Naive thymus-derived CD4-positive, alpha-beta T cell (primary cell): ENCODE measurements around the gene GSG1L. TPM values are rescaled to one million over a fixed set of nuclear protein-coding genes. Genes with fewer than 3 reads are reported as not detected.

Source experiments
- ATAC-seq: fragments of 150-1000 bp; cut with Tn5 transposase; 2 replicates; pipeline ENCODE4 v1.10.0; 2021; ENCODE audit warnings: mild to moderate bottlenecking, moderate library complexity
- CTCF ChIA-PET: fragments of 350-600 bp; sonication (Branson Sonifier 250); formaldehyde crosslinking; loops from one replicate; lab custom pipeline; 2021; ENCODE audit warnings: antibody characterized with exemption; lab: Charles Lee
- POLR2A ChIA-PET: fragments of 350-600 bp; sonication (Branson Sonifier 250); formaldehyde crosslinking; loops from one replicate; lab custom pipeline; 2021; ENCODE audit warnings: antibody characterized with exemption, inconsistent platforms; lab: Charles Lee
- DNase-seq, 9 donors: peaks; one replicate each; pipeline versions ENCODE4 v3.0.0 to v3.0.0-alpha.2; 2020 to 2022; ENCODE audit warnings: mixed read lengths in 1 of 9
- H3K27ac ChIP-seq: one replicate; pipeline ENCODE4 v1.7.0; 2013; ENCODE audit warnings: mild to moderate bottlenecking, low read depth, low read length, moderate library complexity
- H3K27me3 ChIP-seq, 2 donors: one replicate each; pipeline ENCODE4 v1.7.0; 2013; ENCODE audit warnings: low read length in 2 of 2, mild to moderate bottlenecking in 2 of 2, moderate library complexity in 2 of 2; ENCODE audit not compliant: control insufficient read depth in 2 of 2, insufficient read depth in 2 of 2
- H3K36me3 ChIP-seq, 3 experiments: 1 replicate in 2 of 3; 2 replicates in 1 of 3; pipeline ENCODE4 v1.7.0; 2013; ENCODE audit warnings: low read length in 3 of 3, mild to moderate bottlenecking in 3 of 3, moderate library complexity in 1 of 3; ENCODE audit not compliant: insufficient read depth in 3 of 3, control insufficient read depth in 2 of 3
- H3K4me1 ChIP-seq, 2 donors: one replicate each; pipeline ENCODE4 v1.7.0; 2013; ENCODE audit warnings: low read length in 2 of 2, mild to moderate bottlenecking in 2 of 2, moderate library complexity in 1 of 2; ENCODE audit not compliant: control insufficient read depth in 2 of 2, insufficient read depth in 2 of 2
- H3K4me3 ChIP-seq: 2 replicates; pipeline ENCODE4 v1.7.0; 2013; ENCODE audit warnings: mild to moderate bottlenecking, low read length
- H3K9me3 ChIP-seq, 3 experiments: 1 replicate in 2 of 3; 2 replicates in 1 of 3; pipeline ENCODE4 v1.7.0; 2013; ENCODE audit warnings: low read length in 3 of 3; ENCODE audit not compliant: control insufficient read depth in 2 of 3
- H3K27ac Mint-ChIP-seq, 9 donors: one replicate each; pipeline ENCODE4 v1.8.0; 2020 to 2022; ENCODE audit warnings: mixed read lengths in 9 of 9, mild to moderate bottlenecking in 8 of 9, moderate library complexity in 5 of 9, inconsistent platforms in 2 of 9
- H3K27me3 Mint-ChIP-seq, 5 donors: one replicate each; pipeline ENCODE4 v1.8.0; 2021 to 2022; ENCODE audit warnings: mixed read lengths in 5 of 5, mild to moderate bottlenecking in 1 of 5
- H3K36me3 Mint-ChIP-seq, 5 donors: one replicate each; pipeline ENCODE4 v1.8.0; 2020 to 2022; ENCODE audit warnings: mixed read lengths in 5 of 5, mild to moderate bottlenecking in 3 of 5, inconsistent platforms in 1 of 5
- H3K4me1 Mint-ChIP-seq, 7 donors: one replicate each; pipeline ENCODE4 v1.8.0; 2020 to 2022; ENCODE audit warnings: mixed read lengths in 7 of 7, mild to moderate bottlenecking in 3 of 7, inconsistent platforms in 1 of 7
- H3K4me3 Mint-ChIP-seq, 10 donors: one replicate each; pipeline ENCODE4 v1.8.0; 2020 to 2022; ENCODE audit warnings: mild to moderate bottlenecking in 10 of 10, mixed read lengths in 10 of 10, moderate library complexity in 6 of 10, inconsistent platforms in 2 of 10
- H3K9me3 Mint-ChIP-seq, 11 donors: one replicate each; pipeline ENCODE4 v1.8.0; 2020 to 2022; ENCODE audit warnings: mixed read lengths in 11 of 11, mild to moderate bottlenecking in 4 of 11, inconsistent platforms in 1 of 11, moderate library complexity in 1 of 11
- intact Hi-C, 2 donors: fragments of 100-400 bp; cut with micrococcal nuclease; formaldehyde crosslinking; loops; one replicate each; pipeline ENCODE4 v1.15.1; 2023
- polyA plus RNA-seq, 2 donors: library from polyadenylated mRNA; unstranded; fragments of 300-500 nt; fragmentation: Illumina TruSeq; gene quantifications; one replicate each; pipeline ENCODE4 v1.2.3, GENCODE V29; 2021
- total RNA-seq, 6 experiments: library from RNA in 5 of 6; stranded (reverse) in 5 of 6; gene quantifications; 1 replicate in 5 of 6; 2 replicates in 1 of 6; pipeline ENCODE4 v1.2.3 and lab custom pipeline; 2021 to 2026

Gene GSG1L
- total and polyA plus RNA-seq, 7 experiments from 2014 or later: 0.10 TPM; not detected in 6

DNA sequence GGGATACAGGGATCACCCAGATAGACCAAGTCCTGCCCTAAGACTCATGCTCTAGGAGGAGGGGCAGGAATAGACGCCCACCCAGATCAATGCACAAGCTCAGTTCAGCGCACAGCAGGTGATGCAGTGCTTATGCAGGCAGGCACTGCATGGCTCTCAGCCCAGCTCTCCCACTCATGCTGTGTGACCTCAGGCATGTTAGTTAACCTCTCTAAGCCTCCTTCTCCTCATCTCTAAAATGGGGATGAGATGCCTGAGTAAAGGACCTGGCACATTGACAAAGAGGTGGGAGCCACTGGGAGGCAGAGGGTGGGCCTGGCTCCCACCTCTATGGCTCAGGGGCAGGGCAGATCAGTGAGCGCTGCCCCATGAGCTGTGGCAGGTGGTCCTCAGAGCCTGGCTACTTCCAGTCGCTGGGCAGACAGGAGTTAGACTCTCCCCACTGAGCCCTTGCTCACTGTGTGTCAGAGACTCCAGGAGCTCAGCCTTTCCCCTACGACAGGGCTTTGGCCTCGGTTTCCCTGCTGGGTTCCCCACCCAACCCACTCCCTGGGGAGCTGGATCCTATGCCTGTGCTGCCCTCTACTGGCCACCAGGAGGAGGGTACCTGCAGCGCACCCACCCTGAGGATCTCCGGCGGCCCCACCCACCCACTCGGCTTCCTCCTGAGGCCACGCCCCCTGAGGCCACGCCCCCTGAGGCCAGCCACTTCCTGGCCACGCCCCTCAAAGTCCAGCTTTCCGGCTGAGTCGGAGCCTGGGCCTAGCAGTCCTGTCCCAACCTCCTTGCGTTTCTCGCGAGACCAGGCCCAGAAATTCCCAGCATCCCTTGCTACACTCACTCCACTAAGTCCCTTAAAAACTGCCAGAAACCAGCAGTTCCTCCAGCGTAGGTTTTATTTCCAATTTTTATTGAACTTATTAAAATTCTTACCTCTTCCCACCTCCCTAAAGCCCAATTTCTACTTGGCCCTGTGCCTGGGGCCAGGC lies 196.1 kb downstream of the GSG1L start:
- Histone ChIP-seq H3K27me3 (no peaks in the 10 kb centered on the region), H3K9me3 (peaks cover 0 to 29% (median 0%) of the 10 kb centered on the region in 3 experiments), H3K4me3 (no peak overlapping the region), H3K4me1 (no peaks in the 10 kb centered on the region), H3K36me3 (no peaks in the 10 kb centered on the region), H3K27ac (no peak overlapping the region)
- Mint-ChIP-seq H3K4me1 (peaks cover 0 to 8% (median 5%) of the 10 kb centered on the region in 7 donors), H3K36me3 (peaks cover 0 to 11% (median 0%) of the 10 kb centered on the region in 5 donors), H3K27ac (peak overlapping the region in 1 of 9 donors; percentile 15), H3K27me3 (peaks cover 0 to 4% (median 0%) of the 10 kb centered on the region in 5 donors), H3K9me3 (peaks cover 11 to 50% (median 24%) of the 10 kb centered on the region in 11 donors), H3K4me3 (peak overlapping the region in 1 of 10 donors; percentile 26)
- CTCF ChIA-PET: no interaction called here
- intact Hi-C loops: no loop called here
- ATAC-seq (peak; percentile 77), DNase-seq (peak in 8 of 9 donors; percentile 2 to 66 (median 13))
- POLR2A ChIA-PET: no interaction called here

GRCh38 chr16:27863377-27863776 lies 200.1 kb downstream of the GSG1L start:
- Mint-ChIP-seq H3K4me3 (no peak overlapping the region), H3K4me1 (peaks cover 0 to 8% (median 5%) of the 10 kb centered on the region in 7 donors), H3K9me3 (peaks cover 11 to 54% (median 24%) of the 10 kb centered on the region in 11 donors), H3K36me3 (peaks cover 0 to 11% (median 0%) of the 10 kb centered on the region in 5 donors), H3K27ac (no peak overlapping the region), H3K27me3 (peaks cover 0 to 9% (median 3%) of the 10 kb centered on the region in 5 donors)
- Histone ChIP-seq H3K27ac (no peak overlapping the region), H3K27me3 (no peaks in the 10 kb centered on the region), H3K4me3 (no peak overlapping the region), H3K4me1 (no peaks in the 10 kb centered on the region), H3K9me3 (peaks cover 0 to 31% (median 0%) of the 10 kb centered on the region in 3 experiments), H3K36me3 (no peaks in the 10 kb centered on the region)
- ChIA-PET POLR2A (no interaction called here), CTCF (interaction anchor here (0.6 kb wide), 1 partner anchor 349 kb away, joined by 3 read pairs; no protein-coding TSS in a partner anchor)
- ATAC-seq (no peak), DNase-seq (no peak)
- intact Hi-C loops: no loop called here

DNA sequence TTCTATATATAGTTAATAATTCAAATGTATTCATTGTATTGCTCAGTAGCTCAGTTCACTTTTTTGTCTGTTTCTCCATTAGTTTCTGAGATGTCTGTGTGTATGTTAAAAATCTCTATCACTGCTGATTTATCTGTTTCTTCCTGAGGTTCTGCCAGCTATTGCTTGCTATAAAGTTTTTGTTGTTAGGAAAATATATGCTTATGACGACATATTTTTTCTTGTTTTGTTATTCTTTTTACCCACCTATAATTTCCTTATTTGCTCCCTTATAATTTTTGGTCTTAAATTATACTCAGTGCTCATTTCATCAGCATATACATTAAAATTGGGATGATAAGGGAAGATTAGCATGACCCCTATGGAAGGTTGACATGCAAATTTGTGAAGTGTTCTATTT lies 200.6 kb downstream of the GSG1L start:
- peaks cover 0 to 7% (median 3%) of the 10 kb centered on the region in 7 donors for H3K4me1 Mint-ChIP-seq
- H3K9me3 Mint-ChIP-seq: peaks cover 11 to 50% (median 24%) of the 10 kb centered on the region in 11 donors
- peaks cover 0 to 11% (median 0%) of the 10 kb centered on the region in 5 donors for H3K36me3 Mint-ChIP-seq
- H3K27me3 Mint-ChIP-seq: peaks cover 0 to 10% (median 6%) of the 10 kb centered on the region in 5 donors
- Histone ChIP-seq H3K27ac (no peak overlapping the region), H3K4me1 (no peaks in the 10 kb centered on the region), H3K36me3 (no peaks in the 10 kb centered on the region), H3K4me3 (no peak overlapping the region), H3K9me3 (peaks cover 0 to 31% (median 0%) of the 10 kb centered on the region in 3 experiments), H3K27me3 (no peaks in the 10 kb centered on the region)
- ATAC-seq (no peak), DNase-seq (no peak)
- H3K27ac Mint-ChIP-seq: no peak overlapping the region
- ChIA-PET CTCF (interaction anchor here (0.6 kb wide), 1 partner anchor 348 kb away, joined by 3 read pairs; no protein-coding TSS in a partner anchor), POLR2A (no interaction called here)
- intact Hi-C loops: no loop called here
- no peak overlapping the region for H3K4me3 Mint-ChIP-seq

DNA sequence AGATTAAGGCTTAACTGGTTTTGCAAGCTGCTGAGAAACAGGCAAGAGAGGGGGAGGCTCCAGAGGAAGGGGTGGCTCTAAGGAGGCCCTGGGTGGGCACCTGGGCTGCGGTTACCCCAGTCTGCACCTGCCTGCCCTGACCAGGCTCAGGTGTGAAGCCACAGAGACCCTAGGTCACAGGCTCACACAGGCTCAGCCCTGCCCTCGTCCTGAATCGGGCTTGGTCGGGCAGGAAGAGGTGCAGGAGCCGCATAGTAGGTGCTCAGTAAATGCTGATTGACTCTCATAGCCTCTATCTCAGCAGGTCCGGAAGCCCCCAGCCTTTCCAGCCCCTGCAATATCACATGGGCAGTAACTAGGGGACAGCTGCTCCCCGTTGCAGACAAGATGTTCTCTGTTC lies 203.4 kb downstream of the GSG1L start:
- Histone ChIP-seq H3K4me3 (no peak overlapping the region), H3K9me3 (peaks cover 0 to 16% (median 0%) of the 10 kb centered on the region in 3 experiments), H3K27ac (no peak overlapping the region), H3K27me3 (no peaks in the 10 kb centered on the region), H3K36me3 (no peaks in the 10 kb centered on the region), H3K4me1 (no peaks in the 10 kb centered on the region)
- DNase-seq (no peak), ATAC-seq (no peak)
- ChIA-PET CTCF (no interaction called here), POLR2A (no interaction called here)
- Mint-ChIP-seq H3K27me3 (peaks cover 0 to 16% (median 8%) of the 10 kb centered on the region in 5 donors), H3K27ac (no peak overlapping the region), H3K9me3 (peaks cover 6 to 28% (median 15%) of the 10 kb centered on the region in 11 donors), H3K4me1 (no peaks in the 10 kb centered on the region), H3K36me3 (peaks cover 0 to 7% (median 0%) of the 10 kb centered on the region in 5 donors), H3K4me3 (no peak overlapping the region)
- intact Hi-C loops: no loop called here

DNA sequence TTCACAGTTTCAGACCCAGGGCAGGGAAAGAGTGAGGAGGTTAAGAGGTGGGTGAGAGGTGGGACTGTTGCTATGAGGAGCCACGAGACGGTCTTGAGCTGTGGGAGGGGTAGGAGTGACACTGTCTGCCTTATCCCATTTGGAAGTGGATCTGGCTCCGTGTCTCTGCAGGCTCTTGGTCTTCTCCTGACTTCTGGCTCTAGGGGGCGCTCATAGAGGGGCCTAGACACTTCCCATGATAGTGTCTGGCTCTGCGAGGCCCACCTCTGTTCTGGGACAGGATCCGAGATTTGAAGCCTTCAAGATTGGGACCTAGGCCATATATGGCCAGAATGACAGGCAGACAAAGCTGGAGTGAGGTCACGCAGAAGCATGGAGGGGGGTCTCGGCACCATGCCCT lies 204.5 kb downstream of the GSG1L start:
- no peak overlapping the region for H3K4me3 ChIP-seq
- no peaks in the 10 kb centered on the region for H3K36me3 ChIP-seq
- H3K36me3 Mint-ChIP-seq: peaks cover 0 to 5% (median 0%) of the 10 kb centered on the region in 5 donors
- no peaks in the 10 kb centered on the region for H3K4me1 ChIP-seq
- H3K27me3 Mint-ChIP-seq: peaks cover 0 to 21% (median 8%) of the 10 kb centered on the region in 5 donors
- H3K27me3 ChIP-seq: no peaks in the 10 kb centered on the region
- CTCF ChIA-PET: no interaction called here
- H3K4me1 Mint-ChIP-seq: no peaks in the 10 kb centered on the region
- no peak for DNase-seq
- H3K27ac Mint-ChIP-seq: no peak overlapping the region
- peaks cover 4 to 20% (median 13%) of the 10 kb centered on the region in 11 donors for H3K9me3 Mint-ChIP-seq
- peaks cover 0 to 13% (median 0%) of the 10 kb centered on the region in 3 experiments for H3K9me3 ChIP-seq
- no peak for ATAC-seq
- intact Hi-C loops: no loop called here
- POLR2A ChIA-PET: no interaction called here
- H3K4me3 Mint-ChIP-seq: no peak overlapping the region
- H3K27ac ChIP-seq: no peak overlapping the region

DNA sequence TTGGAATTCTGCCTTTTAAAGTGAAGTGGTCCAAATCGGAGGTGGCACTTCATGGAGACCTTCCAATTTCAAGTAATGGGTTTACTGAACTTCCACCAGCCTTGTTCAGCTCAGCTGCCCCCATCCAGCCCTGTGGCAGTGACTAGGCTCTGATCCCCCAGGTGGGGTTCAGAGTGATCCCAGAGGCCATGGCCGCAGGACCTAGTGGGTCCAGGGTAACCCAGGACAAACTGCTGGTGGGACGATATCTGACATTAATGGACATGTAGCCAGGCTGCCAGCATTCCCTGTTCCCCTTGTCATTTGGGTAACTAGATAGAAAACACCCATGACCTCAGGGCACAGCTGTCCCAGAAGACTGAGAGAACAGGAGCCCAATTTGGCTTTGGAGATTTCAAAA lies 209.9 kb downstream of the GSG1L start:
- peaks cover 16 to 67% (median 34%) of the 10 kb centered on the region in 5 donors for H3K27me3 Mint-ChIP-seq
- CTCF ChIA-PET: no interaction called here
- POLR2A ChIA-PET: no interaction called here

More for the DNA sequence above, 209.9 kb downstream of the GSG1L start:
- no peak overlapping the region for H3K27ac Mint-ChIP-seq
- Histone ChIP-seq H3K36me3 (no peaks in the 10 kb centered on the region), H3K4me1 (no peaks in the 10 kb centered on the region), H3K9me3 (no peaks in the 10 kb centered on the region), H3K4me3 (no peak overlapping the region), H3K27ac (no peak overlapping the region), H3K27me3 (no peaks in the 10 kb centered on the region)
- H3K36me3 Mint-ChIP-seq: no peaks in the 10 kb centered on the region
- H3K4me1 Mint-ChIP-seq: peaks cover 0 to 2% (median 0%) of the 10 kb centered on the region in 7 donors
- H3K9me3 Mint-ChIP-seq: peaks cover 0 to 4% (median 0%) of the 10 kb centered on the region in 11 donors
- ATAC-seq: no peak
- no peak overlapping the region for H3K4me3 Mint-ChIP-seq
- intact Hi-C loops: no loop called here
- no peak for DNase-seq
